RPMI7951 (cell line): Measurements from ENCODE around the gene AFF2. TPM values are rescaled to one million over a fixed set of nuclear protein-coding genes. Genes with fewer than 3 reads are reported as not detected.
"Not testable (repeated sequence)": the region's sequence is repeated elsewhere in the genome, so short reads cannot be mapped to it uniquely, and the experiment has no call there.

Source experiments
- DNase-seq: peaks from one replicate; pipeline ENCODE4 v3.0.0-alpha.2; 2012; ENCODE audit warnings: low read depth
- total RNA-seq: library from RNA; depleted of rRNA; stranded (reverse); fragments of >200 nt; shearing (Covaris generic); gene quantifications from 2 replicates; pipeline ENCODE4 v1.2.3, GENCODE V29; 2014

The AFF2 gene
- total RNA-seq, 1 experiment from 2014 or later: 1.7 TPM

DNA sequence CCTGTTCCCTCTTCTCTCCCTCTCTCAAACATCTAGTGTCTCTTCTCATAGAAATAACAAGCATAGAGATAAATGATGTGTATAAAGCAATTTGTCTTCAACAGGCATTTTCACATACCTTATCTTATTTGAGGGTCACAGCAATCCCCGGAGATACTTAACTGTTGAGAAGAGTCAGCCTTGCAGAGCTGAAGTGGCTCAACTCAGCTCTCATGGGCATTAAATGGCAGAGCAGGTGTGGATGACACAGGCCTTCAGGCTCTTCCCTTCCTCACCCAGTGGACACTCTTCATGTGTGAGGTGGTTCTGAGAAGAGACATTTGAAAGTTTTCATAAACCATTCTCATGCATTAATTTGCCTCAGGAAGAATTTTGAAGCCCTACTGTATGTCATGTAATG lies 134.2 kb downstream of the AFF2 start:
- DNase-seq: no peak

DNA sequence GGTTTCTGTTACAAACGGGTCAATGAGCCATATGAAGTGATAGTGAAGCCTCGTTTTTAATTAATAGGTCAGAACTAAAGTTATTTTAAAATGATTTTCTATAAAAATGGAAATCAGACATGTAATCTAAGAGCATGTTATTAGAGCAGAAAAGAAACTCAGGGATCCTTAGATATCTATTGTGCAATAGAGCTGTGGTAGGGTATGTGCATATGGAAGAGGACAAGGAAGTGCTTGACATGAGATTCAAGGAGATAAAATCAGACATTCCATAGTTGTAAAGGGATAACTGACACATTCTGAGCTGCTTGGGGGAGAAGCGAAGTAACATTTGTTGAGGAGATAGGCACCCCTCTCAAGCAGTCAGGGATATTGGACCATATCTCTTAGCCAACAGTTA lies 143.0 kb downstream of the AFF2 start:
- no peak for DNase-seq

DNA sequence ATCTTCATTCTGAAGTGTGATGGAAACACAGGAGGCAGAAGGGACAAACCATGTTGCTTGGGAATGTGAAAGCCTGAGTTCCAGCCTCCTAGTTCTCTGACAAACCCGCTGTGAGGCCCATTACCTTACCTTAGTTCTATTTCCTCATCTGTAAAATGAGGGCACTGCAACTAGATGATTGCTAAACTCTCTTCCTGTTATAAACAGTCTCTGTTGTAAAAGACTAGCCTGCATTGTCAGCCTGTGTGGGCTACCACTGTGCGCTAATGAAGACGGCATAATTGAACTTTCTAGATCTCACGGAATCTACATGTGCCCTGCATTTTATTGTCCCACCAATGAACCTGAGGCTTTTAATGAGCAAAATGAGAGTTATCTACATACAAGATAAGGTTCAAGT lies 147.2 kb downstream of the AFF2 start:
- DNase-seq: no peak

GRCh38 chrX:148649145-148649795 lies 148.9 kb downstream of the AFF2 start:
- no peak for DNase-seq

DNA sequence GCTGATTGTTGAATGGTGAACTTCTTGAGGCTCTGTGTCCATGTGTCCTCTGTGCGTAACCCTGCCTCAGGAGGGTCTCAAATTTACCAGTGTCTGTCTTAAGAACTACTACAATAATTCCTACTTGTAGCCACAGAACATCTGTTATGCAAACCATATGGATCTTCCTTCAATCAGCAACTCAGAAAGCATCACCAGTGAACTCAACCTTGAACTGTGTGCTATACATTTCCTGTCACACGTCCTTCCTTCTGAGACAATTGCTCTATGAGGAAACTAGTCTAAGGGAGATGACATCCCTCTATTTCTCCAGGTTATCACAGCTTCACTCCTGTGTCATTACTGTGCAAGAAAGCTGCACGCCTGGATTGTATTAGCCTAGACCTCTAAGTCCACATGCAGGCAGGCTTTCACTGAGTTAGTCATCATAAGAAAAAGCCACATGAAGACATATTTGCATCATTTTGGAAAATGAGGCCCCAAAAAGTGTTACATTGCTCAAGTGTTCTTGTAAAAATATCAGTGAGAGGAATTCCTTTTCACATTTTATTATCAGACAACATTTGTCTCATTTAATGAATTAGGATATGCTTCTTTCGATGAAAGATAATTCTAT lies 157.8 kb downstream of the AFF2 start:
- no peak for DNase-seq

DNA sequence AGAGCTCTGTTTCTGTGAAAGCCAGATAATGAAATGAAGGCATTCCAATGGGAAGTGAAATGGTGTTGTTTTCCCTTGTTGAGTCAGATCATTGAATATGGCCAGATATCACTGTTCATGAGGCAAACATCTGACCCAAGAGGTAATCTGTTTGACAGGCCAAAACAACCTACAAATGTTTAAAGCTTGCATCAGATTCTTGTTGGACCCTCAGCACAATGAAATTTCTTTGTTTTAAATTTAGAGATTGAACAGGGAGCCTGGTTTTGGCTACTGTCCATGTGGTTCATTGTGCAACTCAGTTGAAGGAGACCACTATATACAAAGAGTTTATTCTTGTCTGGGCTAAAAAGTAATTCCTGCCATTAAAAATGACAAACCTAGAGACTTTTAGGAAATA lies 159.1 kb downstream of the AFF2 start:
- peak; percentile 25 for DNase-seq

- no peak for DNase-seq
Measured at GRCh38 chrX:148661035-148661434, 160.6 kb downstream of the AFF2 start.

DNA sequence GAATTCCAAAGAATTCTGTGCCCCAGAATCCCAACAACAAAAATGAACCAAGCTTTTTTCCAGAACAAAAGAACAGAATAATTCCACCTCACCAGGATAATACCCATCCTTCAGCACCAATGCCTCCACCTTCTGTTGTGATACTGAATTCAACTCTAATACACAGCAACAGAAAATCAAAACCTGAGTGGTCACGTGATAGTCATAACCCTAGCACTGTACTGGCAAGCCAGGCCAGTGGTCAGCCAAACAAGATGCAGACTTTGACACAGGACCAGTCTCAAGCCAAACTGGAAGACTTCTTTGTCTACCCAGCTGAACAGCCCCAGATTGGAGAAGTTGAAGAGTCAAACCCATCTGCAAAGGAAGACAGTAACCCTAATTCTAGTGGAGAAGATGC lies 161.6 kb downstream of the AFF2 start:
- no peak for DNase-seq

- no peak for DNase-seq
Measured at GRCh38 chrX:148664171-148664570, 163.8 kb downstream of the AFF2 start.

DNA sequence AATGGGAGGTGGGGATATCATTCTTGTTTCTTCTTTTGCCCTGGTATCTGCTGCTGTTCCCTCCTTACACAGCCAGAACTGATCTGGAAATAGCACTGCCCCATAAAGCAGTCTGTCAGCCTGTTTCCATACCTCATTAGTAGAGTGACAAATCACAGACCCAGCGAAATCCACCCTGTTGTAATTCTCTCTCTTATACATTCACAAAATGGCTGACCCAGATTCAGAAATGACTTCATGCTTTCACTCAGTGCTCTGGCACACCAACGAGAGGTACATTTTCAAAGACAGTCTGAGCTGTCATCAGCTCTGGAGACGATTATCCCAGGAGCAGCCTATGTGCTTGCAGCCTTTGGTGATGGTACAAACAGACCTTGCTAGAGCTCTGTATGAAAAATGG lies 164.6 kb downstream of the AFF2 start:
- DNase-seq: no peak

DNA sequence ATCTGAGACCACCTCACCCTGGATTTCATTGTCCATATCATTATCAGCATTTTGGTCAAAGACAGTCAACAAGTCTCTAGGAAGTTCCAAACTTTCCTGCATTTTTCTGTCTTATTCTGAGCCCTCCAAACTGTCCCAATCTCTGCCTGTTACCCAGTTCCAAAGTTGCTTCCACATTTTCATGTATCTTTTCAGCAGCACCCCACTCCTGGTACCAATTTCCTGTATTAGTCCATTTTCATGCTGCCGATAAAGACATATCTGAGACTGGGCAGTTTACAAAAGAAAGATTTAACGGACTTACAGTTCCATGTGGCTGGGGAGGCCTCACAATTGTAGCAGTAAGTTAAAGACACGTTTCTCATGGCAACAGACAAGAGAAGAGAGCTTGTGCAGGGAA lies 168.8 kb downstream of the AFF2 start:
- not testable (repeated sequence) for DNase-seq

DNA sequence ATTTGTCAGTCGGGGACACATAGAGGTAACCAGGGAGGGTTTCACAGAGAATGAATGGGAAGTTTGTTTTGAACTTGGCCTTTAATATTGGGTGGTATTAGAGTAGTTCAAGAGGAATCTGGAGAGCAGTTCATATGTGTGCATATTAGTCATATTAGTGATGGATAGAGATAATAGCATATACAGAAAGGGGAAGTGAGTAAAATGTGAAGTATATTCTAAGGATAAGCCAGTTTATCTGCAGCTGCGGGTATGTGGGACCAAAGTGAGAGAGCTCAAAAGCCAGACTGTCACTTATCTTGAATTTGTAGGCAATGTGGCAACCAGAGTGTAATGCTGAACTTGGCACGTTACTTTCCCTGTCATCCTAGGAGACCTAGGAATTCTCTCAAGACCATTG lies 169.9 kb downstream of the AFF2 start:
- no peak for DNase-seq

GRCh38 chrX:148672517-148672916 lies 172.1 kb downstream of the AFF2 start:
- DNase-seq: no peak

DNA sequence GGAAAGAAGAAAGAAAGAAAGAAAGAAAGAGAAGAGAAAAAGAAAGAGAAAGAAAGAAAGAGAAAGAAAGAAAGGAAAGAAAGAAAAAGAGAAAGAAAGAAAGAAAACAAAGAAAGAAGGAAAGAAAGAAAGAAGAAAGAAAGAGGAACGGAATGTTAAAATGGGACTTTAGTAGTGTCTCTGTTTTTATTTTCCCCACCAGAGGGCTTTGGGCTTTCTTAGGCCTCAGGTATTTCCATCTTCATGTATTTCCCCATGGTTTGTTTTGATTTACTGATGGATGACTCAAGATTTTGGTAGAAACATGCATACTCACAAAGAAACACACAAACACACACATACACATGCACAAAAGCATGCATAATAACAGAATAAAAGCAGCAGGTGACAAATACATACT lies 181.2 kb downstream of the AFF2 start:
- DNase-seq: no peak

GRCh38 chrX:148682206-148682605 lies 181.8 kb downstream of the AFF2 start:
- DNase-seq: no peak

DNA sequence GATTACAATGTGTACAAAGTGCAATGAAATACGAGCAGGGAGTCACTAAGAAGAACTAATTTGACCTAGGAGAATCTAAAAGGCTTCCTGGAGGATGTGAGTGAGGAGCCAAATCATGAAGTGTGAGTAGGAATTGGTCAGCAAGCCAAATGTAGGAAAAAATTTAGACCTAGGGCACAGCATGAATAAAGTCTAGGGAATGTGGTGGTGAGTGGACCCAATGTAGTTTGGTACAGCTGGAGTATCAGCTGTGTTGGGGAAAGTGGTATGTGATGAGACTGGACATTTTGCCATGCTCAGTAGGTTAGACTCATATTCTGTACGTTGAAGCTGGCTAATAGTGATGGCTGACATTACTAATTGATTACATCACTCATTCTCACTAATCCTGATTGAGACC lies 191.0 kb downstream of the AFF2 start:
- DNase-seq: peak; percentile 47

DNA sequence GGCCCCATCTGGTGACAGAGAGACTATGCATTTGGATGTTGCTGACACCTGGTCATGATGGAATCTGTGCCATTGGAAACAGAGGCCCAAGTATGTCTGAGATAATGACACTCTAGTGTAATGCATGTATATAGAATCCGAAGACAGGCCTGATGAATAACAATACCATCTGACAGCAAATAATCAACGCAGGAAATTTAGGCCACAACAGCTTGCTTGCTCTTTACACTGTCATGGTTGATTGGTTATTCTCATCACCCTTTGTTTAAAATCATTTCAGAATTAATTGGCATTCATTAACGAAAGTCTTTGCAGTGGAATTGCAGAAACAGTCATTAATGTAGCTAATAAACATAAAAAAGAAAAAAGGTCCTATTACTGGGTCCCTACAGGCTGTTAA lies 194.8 kb downstream of the AFF2 start:
- DNase-seq: no peak

DNA sequence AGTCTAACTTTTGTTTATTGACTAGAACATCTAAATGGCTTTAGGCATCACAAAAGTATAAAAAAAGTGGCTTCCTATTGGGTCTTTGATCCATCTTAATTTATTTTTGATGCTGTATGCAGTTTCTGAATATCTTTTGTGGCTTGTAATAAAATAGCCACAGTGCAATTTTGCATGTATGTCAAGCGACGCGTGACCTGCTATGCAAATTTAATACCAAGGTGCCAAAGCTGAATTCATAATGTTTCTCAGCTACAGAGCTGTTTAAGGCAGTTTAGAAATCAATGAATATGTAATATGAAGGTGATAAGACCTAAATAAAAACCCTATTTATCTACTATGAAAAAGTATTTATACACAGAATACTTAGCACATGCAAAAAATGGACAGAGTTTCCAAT lies 197.8 kb downstream of the AFF2 start:
- DNase-seq: no peak

- DNase-seq: no peak
Measured at GRCh38 chrX:148700021-148700420, 199.6 kb downstream of the AFF2 start.

GRCh38 chrX:148713981-148714380 lies 213.6 kb downstream of the AFF2 start:
- DNase-seq: no peak

GRCh38 chrX:148715361-148715760 lies 214.9 kb downstream of the AFF2 start:
- DNase-seq: no peak

DNA sequence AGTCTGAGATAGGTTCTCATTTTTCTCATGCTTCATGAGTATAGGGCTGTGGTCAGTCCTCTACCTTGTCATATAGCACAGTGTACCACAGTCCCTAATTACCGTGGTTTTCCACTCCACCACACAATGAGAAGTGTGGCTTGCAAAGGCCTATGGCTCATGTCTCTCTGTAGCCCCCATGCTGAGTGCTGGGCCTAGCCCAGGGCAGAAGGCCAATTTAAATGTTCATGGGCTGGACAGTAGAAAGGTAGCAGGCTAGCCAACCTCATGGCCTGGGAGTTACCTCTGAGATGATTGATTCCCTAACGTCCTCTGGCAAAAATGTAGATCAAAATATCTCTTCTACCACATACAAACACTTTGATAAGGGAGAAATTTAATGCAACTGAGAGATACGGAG lies 222.5 kb downstream of the AFF2 start:
- DNase-seq: no peak

DNA sequence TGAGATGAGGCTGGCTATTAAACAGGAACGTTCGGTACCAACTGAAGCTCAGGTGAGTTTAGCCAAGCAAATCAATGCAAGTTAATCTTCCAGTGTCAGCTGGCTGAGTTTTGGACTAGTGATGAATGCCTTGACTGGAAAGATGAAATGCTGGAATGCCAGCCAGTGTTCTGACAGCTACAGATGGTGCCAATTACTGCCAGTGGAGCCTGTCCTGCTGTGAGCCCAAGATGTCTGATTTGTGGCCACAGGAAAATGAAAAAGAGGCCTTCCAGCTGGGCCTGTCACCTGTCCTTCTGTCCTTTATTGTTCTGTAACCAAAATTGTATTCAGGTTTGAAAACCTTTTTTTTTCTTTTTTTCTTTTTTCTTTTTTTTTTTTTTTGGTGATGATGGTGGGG lies 223.1 kb downstream of the AFF2 start:
- no peak for DNase-seq

DNA sequence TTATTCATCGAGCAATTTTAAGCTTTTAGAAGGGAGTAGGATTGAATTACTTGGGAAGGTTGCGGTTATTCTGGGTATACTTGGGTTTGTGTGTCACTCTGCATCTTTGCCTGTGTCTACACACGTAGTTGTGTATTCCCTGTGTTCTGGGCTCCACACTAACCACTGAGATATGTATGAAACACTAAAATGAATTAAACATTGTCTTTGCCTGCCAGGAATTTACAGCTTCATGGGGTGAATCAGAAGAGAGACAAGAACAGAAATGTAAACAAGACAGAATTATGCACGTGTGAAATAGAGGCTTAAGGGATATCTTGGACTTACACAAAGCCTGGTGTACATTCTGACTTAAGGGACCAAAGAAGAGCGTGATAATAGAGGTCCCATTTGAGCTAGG lies 228.5 kb downstream of the AFF2 start:
- no peak for DNase-seq
